ENCODE measurements around the gene PMF1.

- TF ChIP-seq CTCF (IDR thresholded peaks at IDR 0.05 in 4 of 5, conservative IDR thresholded peaks at IDR 0.05 in 1 of 5) (no peak), POLR2A (IDR thresholded peaks at IDR 0.05) (no peak)
These were observed 67.0 kb downstream of the PMF1 start for GRCh38 chr1:156279837-156280236.

Measured in gastrocnemius medialis (tissue), 4 donors.